ENCODE data around the gene CUL1.
A peak's percentile ranks its signal among the peaks of the same experiment; 100 is the strongest.
"Not testable (repeated sequence)": the region's sequence is repeated elsewhere in the genome, so short reads cannot be mapped to it uniquely, and the experiment has no call there.

Gene CUL1

DNA sequence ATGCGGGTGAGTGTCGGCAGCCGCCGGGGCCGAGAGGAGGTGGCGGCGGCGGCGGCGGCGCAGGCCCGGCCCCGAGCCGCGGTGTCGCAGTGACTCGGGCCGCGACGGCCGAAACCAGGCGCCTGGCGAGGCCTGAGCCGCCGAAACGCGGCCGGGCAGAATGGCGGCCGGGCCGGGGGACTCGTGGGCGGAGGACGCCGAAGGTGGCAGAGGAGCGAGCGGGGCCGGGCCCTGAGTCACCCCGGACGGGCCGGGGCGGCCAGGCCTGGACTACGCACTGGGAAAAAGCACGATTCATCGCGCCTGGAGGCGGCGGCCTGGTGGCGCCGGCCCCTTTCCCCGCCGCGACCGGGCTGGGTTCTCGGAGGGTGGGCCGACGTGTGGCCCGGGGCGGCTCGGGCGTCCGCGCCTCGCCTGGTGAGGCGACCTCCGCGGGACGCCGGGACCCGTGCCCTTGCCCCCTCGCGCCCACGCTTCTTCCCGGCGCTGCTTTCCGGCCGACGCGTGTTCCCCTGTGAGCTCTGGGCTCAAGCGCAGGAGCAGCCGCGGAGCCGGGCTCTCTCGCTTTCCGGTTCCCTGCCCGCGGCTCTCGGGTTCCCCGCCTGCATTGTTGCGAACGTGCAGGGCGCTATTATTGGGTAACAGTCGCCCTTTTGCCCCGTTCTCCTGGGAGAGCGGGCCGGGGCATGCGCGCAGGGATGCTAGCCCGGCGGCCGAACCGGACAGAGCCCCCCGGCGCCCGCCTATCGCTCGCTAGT, 500 bp downstream of the CUL1 start:
- DNase-seq (ENCODE audit: low read depth), result peak; percentile 57
- peak overlapping the region; percentile 78 for H3K4me3 ChIP-seq (ENCODE audit: control insufficient read depth, low read depth, low read length)
- TF ChIP-seq, protein P1, sequence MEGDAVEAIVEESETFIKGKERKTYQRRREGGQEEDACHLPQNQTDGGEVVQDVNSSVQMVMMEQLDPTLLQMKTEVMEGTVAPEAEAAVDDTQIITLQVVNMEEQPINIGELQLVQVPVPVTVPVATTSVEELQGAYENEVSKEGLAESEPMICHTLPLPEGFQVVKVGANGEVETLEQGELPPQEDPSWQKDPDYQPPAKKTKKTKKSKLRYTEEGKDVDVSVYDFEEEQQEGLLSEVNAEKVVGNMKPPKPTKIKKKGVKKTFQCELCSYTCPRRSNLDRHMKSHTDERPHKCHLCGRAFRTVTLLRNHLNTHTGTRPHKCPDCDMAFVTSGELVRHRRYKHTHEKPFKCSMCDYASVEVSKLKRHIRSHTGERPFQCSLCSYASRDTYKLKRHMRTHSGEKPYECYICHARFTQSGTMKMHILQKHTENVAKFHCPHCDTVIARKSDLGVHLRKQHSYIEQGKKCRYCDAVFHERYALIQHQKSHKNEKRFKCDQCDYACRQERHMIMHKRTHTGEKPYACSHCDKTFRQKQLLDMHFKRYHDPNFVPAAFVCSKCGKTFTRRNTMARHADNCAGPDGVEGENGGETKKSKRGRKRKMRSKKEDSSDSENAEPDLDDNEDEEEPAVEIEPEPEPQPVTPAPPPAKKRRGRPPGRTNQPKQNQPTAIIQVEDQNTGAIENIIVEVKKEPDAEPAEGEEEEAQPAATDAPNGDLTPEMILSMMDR (conservative IDR thresholded peaks at IDR 0.05; ENCODE audit: control insufficient read depth, insufficient read depth, low read depth, low read length), result no peak

DNA sequence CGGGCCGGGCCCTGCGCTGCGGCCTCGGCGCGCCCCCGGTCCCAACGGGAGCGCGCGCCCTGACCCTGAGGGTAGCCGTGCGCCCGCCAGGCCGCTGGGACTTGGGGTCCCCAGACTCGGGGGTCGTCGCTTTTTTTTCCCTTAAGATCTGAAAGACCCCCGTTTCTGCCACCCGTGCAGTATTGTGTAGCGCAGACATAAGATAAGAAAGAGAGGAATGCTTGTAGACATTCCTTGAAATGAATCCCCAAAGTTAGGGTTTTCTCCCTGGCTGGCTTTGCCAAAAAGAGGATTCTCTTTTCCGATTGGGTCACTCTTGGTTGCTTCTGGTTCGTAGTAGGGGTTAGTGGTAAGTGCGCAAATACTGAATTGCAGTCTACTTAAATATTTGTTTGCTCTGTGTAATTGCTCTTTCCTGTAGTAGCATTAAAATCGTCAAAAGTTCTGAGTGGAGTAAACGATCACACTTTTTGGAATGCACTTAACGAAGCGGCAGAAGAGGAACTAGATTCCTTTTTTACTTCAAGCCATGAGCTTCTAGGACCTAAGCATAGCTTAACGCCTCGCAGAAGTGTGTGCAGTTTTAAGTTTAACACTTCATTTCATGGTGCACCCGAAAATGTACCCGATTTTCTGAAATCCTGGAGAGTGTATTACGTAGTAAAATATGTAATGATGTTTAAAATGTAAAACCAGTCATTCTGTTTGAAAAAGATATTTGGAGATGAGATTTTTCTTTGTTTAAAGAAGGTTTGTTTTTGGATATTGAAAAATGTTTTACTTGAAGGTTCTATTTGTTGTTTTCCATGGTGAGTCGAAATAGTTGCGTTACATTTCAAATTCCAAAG, 1.3 kb downstream of the CUL1 start:
- TF ChIP-seq, protein P1 (conservative IDR thresholded peaks at IDR 0.05; ENCODE audit: control insufficient read depth, insufficient read depth, low read depth, low read length), result no peak
- H3K4me3 ChIP-seq (ENCODE audit: control insufficient read depth, low read depth, low read length), result peak overlapping the region; percentile 78
- peak; percentile 48 for DNase-seq (ENCODE audit: low read depth)

DNA sequence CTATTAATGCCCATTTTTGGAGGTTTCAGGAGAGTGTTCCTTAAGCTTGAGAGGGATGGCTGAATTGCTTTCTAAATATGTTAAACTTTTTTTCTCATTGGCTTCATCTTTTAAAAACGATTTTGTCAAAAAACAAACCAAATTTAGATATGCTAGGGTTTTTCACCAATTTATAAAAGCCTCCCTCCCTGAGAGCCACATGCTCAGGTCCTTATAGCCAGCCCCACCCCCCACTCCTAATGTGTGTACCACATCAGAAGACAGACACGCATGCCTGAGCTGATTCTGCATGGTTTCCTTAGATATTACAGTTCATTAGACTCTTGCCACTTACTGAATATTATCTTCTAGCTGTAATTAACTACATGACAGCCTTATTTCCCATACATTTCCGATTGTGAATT, 2.0 kb downstream of the CUL1 start:
- peak; percentile 44 for DNase-seq (ENCODE audit: low read depth)
- H3K4me3 ChIP-seq (ENCODE audit: control insufficient read depth, low read depth, low read length), result peak overlapping the region; percentile 78
- TF ChIP-seq, protein P1 (conservative IDR thresholded peaks at IDR 0.05; ENCODE audit: control insufficient read depth, insufficient read depth, low read depth, low read length), result no peak

DNA sequence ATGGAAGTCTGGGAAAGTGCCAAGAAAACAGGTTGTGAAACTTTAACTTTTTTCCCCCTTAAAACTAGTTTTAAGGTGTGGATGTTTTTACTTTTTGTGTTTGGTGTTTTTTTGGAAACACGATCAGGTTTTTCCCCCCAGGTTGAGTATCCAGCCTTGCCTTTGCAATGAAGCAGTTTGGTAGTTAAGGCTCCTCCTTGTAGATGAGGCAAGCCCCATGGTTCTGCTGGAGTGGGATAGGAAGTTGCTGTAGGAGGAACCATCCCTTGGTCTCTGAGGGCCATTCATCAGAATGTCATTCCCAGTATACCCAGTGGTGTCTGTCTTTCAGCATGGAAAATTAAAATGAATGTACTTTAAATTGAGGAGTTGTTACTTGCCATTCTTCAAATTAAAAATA, 2.7 kb downstream of the CUL1 start:
- no peak overlapping the region for H3K4me3 ChIP-seq (ENCODE audit: control insufficient read depth, low read depth, low read length)
- DNase-seq (ENCODE audit: low read depth), result peak; percentile 55
- TF ChIP-seq, protein P1 (conservative IDR thresholded peaks at IDR 0.05; ENCODE audit: control insufficient read depth, insufficient read depth, low read depth, low read length), result no peak

DNA sequence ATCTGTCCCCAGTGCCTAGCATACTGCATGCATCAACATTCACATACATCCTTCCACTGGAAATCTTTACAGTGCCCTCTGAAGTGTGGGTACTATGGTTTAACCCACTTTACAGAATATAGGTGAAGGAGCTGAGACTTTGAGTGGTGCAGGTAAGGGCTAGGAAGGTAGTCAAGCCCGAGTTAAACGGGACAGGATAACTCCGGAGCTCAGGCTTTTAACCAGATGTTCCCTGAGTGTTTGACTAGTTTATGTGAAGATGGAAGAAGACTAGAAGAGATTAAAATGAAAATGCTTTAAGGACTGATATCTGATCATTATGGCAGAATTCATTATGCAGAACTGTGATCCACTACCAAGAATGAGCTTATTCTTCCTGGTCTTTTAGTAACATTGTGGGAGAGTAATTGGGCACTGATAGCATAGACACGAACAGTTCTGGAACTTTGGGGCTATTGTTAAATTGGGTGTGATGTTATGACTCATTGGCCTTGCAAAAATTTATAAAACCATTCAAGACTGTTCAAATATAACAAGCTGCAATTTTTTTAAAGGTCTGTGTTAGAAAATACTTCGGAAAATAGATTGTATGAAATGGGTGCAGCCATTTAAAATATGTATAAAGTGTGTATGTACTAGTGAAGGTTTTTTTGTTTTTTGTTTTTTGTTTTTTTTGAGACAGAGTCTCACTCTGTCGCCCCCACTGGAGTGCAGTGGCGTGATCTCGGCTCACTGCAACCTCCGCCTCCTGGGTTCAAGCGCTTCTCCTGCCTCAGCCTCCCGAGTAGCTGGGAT, 4.4 kb downstream of the CUL1 start:
- DNase-seq (ENCODE audit: low read depth), result peak; percentile 14
- H3K4me3 ChIP-seq (ENCODE audit: control insufficient read depth, low read depth, low read length), result no peak overlapping the region
- TF ChIP-seq, protein P1 (conservative IDR thresholded peaks at IDR 0.05; ENCODE audit: control insufficient read depth, insufficient read depth, low read depth, low read length), result no peak

DNA sequence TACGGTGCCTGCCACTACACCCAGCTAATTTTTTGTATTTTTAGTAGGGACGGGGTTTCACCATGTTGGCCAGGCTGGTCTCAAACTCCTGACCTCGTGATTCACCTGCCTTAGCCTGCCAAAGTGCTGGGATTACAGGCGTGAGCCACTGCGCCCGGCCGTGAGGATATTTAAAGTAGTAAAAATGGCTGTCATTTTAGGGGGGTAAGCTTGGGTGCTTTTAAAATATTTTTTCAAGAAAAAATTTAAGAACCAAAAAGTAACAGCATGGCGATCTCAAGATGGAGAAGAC, 4.9 kb downstream of the CUL1 start:
- H3K4me3 ChIP-seq (ENCODE audit: control insufficient read depth, low read depth, low read length); DNase-seq (ENCODE audit: low read depth): not testable (repeated sequence)

DNA sequence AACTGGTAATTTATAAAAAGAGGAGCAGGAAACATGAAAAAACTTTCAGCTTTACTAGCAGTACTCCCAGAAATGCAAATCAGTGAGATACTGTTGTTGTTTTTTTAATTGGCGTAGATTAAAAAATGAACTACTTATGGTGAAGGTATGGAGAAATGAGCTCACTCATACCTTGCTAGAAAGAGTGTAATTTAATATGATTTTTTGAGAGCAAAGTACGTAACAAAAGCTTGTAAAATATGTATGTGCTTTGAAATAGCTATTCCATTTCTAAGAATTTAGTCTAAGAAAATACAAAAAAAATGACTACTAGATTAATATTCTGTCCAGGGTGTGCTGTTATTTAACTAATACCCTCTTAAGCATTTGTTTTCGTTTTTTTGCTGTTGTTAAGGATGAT, 5.5 kb downstream of the CUL1 start:
- no peak overlapping the region for H3K4me3 ChIP-seq (ENCODE audit: control insufficient read depth, low read depth, low read length)
- TF ChIP-seq, protein P1 (conservative IDR thresholded peaks at IDR 0.05; ENCODE audit: control insufficient read depth, insufficient read depth, low read depth, low read length), result no peak
- no peak for DNase-seq (ENCODE audit: low read depth)
